ENCODE data around the gene LCLAT1.

- TF ChIP-seq CTCF (IDR thresholded peaks at IDR 0.05; ENCODE audit: insufficient read depth, low read length): no peak
- no peak for TF ChIP-seq REST (IDR thresholded peaks at IDR 0.05; ENCODE audit: insufficient replicate concordance, low read depth)
- no peak for TF ChIP-seq POLR2AphosphoS5 (IDR thresholded peaks at IDR 0.05; ENCODE audit: low read depth)
- no peak for TF ChIP-seq GABPA (IDR thresholded peaks at IDR 0.05; ENCODE audit: low read depth)
- TF ChIP-seq SPI1 (IDR thresholded peaks at IDR 0.05; ENCODE audit: borderline replicate concordance, low read depth): no peak
Observed at GRCh38 chr2:30464544-30465170, 17.6 kb downstream of the LCLAT1 start.

Data from HL-60 (cell line).